CD14-positive monocyte (primary cell): ENCODE measurements around the gene EFCAB13. TPM values are rescaled to one million over a fixed set of nuclear protein-coding genes. Genes with fewer than 3 reads are reported as not detected.

ENCODE experiments used
- DNase-seq, 3 donors: peaks; one replicate each; pipeline ENCODE4 v3.0.0-alpha.2; 2011 to 2022
- H2AFZ ChIP-seq: 2 replicates; pipeline ENCODE4 v1.6.0; 2012; ENCODE audit warnings: mild to moderate bottlenecking, low read depth, low read length, inconsistent platforms; ENCODE audit not compliant: insufficient read depth, poor library complexity, severe bottlenecking
- H3K27ac ChIP-seq, 2 donors: 1 replicate in 1 of 2; 2 replicates in 1 of 2; pipeline ENCODE4 v1.5.1; 2012 to 2013; ENCODE audit warnings: low read length in 2 of 2, control low read depth in 1 of 2, inconsistent platforms in 1 of 2, low read depth in 1 of 2, mild to moderate bottlenecking in 1 of 2
- H3K27me3 ChIP-seq, 2 donors: one replicate each; pipeline versions ENCODE4 v1.6.0 to v1.6.1; 2011 to 2013; ENCODE audit warnings: low read length in 2 of 2; ENCODE audit not compliant: control insufficient read depth in 2 of 2, insufficient read depth in 2 of 2
- H3K36me3 ChIP-seq, 2 donors: replicated peaks in 1 of 2; 1 replicate in 1 of 2; 2 replicates in 1 of 2; pipeline versions ENCODE4 v1.5.1 to v1.6.1; 2012 to 2013; ENCODE audit warnings: low read length in 2 of 2, control low read depth in 1 of 2, inconsistent platforms in 1 of 2, mild to moderate bottlenecking in 1 of 2; ENCODE audit not compliant: insufficient read depth in 2 of 2, control insufficient read depth in 1 of 2
- H3K4me1 ChIP-seq, 2 donors: 1 replicate in 1 of 2; 2 replicates in 1 of 2; pipeline versions ENCODE4 v1.5.1 to v1.6.1; 2012 to 2013; ENCODE audit warnings: low read length in 2 of 2, control low read depth in 1 of 2, inconsistent platforms in 1 of 2, mild to moderate bottlenecking in 1 of 2, moderate library complexity in 1 of 2; ENCODE audit not compliant: insufficient read depth in 2 of 2, control insufficient read depth in 1 of 2
- H3K4me2 ChIP-seq: replicated peaks from 2 replicates; pipeline ENCODE3; 2012; ENCODE audit warnings: low read length, moderate library complexity, mild to moderate bottlenecking; ENCODE audit not compliant: poor library complexity, severe bottlenecking; ENCODE audit errors: extremely low read depth
- H3K4me3 ChIP-seq, 3 experiments: fragments of 200-600 bp in 1 of 3; sonication (generic) in 1 of 3; replicated peaks in 1 of 3; 1 replicate in 2 of 3; 2 replicates in 1 of 3; pipeline ENCODE4 v1.5.1; 2011 to 2013; ENCODE audit warnings: low read length in 3 of 3, mild to moderate bottlenecking in 3 of 3, control low read depth in 2 of 3, low read depth in 2 of 3, inconsistent platforms in 1 of 3, moderate library complexity in 1 of 3
- H3K79me2 ChIP-seq: 2 replicates; pipeline ENCODE4 v1.6.0; 2012; ENCODE audit warnings: mild to moderate bottlenecking, control low read depth, inconsistent platforms, low read length, moderate library complexity; ENCODE audit not compliant: insufficient read depth
- H3K9ac ChIP-seq: 2 replicates; pipeline ENCODE4 v1.6.0; 2017; ENCODE audit warnings: low read length, mild to moderate bottlenecking; ENCODE audit not compliant: insufficient read depth, poor library complexity, severe bottlenecking
- H3K9me3 ChIP-seq, 2 donors: replicated peaks in 1 of 2; 1 replicate in 1 of 2; 2 replicates in 1 of 2; pipeline versions ENCODE4 v1.5.1 to v1.6.1; 2012 to 2013; ENCODE audit warnings: low read length in 2 of 2, control low read depth in 1 of 2; ENCODE audit not compliant: control insufficient read depth in 1 of 2, insufficient read depth in 1 of 2
- H4K20me1 ChIP-seq: 2 replicates; pipeline ENCODE4 v1.6.0; 2012; ENCODE audit warnings: mild to moderate bottlenecking, low read length, control low read depth, moderate library complexity; ENCODE audit not compliant: insufficient read depth
- H3K27ac Mint-ChIP-seq, 7 donors: one replicate each; pipeline ENCODE4 v1.8.0; 2020; ENCODE audit warnings: mild to moderate bottlenecking in 7 of 7, mixed read lengths in 7 of 7, moderate library complexity in 6 of 7, inconsistent platforms in 2 of 7
- H3K27me3 Mint-ChIP-seq, 3 donors: one replicate each; pipeline ENCODE4 v1.8.0; 2021 to 2022; ENCODE audit warnings: low read depth in 3 of 3, mild to moderate bottlenecking in 3 of 3, mixed read lengths in 3 of 3, moderate library complexity in 3 of 3, inconsistent platforms in 1 of 3
- H3K36me3 Mint-ChIP-seq, 2 donors: one replicate each; pipeline ENCODE4 v1.8.0; 2020; ENCODE audit warnings: mixed read lengths in 2 of 2, inconsistent platforms in 1 of 2, mild to moderate bottlenecking in 1 of 2
- H3K4me1 Mint-ChIP-seq: one replicate; pipeline ENCODE4 v1.8.0; 2020; ENCODE audit warnings: mild to moderate bottlenecking, mixed read lengths
- H3K4me3 Mint-ChIP-seq, 2 donors: one replicate each; pipeline ENCODE4 v1.8.0; 2020; ENCODE audit warnings: mild to moderate bottlenecking in 2 of 2, mixed read lengths in 2 of 2, moderate library complexity in 1 of 2
- H3K9me3 Mint-ChIP-seq, 7 donors: one replicate each; pipeline ENCODE4 v1.8.0; 2020 to 2022; ENCODE audit warnings: mixed read lengths in 7 of 7, mild to moderate bottlenecking in 6 of 7, moderate library complexity in 6 of 7, inconsistent platforms in 2 of 7
- WGBS: methylation state at CpG from one replicate; pipeline ENCODE4 v1.1.5; 2013; ENCODE audit warnings: missing lambda C conversion rate; ENCODE audit not compliant: insufficient coverage; 5-methylcytosine and 5-hydroxymethylcytosine counted together
- intact Hi-C, 2 donors: fragments of 100-400 bp; cut with micrococcal nuclease; formaldehyde crosslinking; loops; one replicate each; pipeline versions ENCODE4 v1.15.0 to v1.15.1; 2023
- polyA plus RNA-seq, 3 donors: library from polyadenylated mRNA; depleted of rRNA in 1 of 3; unstranded in 2 of 3; stranded (reverse) in 1 of 3; fragments of 300-500 nt in 2 of 3; fragments of >200 nt in 1 of 3; fragmentation: Illumina TruSeq in 2 of 3; gene quantifications; 1 replicate in 2 of 3; 2 replicates in 1 of 3; pipeline ENCODE4 v1.2.3, GENCODE V29; 2012 to 2021
- TF ChIP-seq, protein P1 (sequence below): fragments of 200-600 bp; IDR thresholded peaks from one replicate; pipeline ENCODE4 v1.8.0; 2022; ENCODE audit warnings: antibody characterized with exemption, mild to moderate bottlenecking

The EFCAB13 gene
- polyA plus RNA-seq, 3 donors = 1.0 to 5.7 (median 3.5) TPM

DNA sequence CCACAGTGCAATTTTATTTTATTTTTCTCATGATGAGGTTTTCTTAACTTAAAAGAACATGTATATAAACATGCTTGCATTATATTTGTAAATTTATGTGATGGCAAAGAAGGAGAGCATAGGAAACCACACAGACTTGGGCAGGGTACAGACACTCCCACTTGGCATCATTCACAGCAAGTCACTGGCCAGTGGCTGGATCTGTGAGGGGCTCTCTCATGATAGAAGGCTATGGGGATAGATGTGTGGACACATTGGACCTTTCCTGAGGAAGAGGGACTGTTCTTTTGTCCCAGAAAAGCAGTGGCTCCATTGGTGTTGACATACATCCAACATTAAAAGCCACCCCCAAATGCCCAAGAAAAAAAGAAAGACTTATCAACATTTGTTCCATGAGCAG is 12.3 kb upstream of the EFCAB13 start:
- Mint-ChIP-seq H3K27ac (no peak overlapping the region), H3K4me1 (no peaks in the 10 kb centered on the region), H3K27me3 (peaks cover 0 to 4% (median 1%) of the 10 kb centered on the region in 3 donors), H3K9me3 (peaks cover 0 to 2% (median 0%) of the 10 kb centered on the region in 7 donors), H3K4me3 (no peak overlapping the region), H3K36me3 (no peaks in the 10 kb centered on the region)
- Histone ChIP-seq H3K4me3 (no peak overlapping the region), H2AFZ (no peak overlapping the region), H3K27ac (no peak overlapping the region), H3K9ac (no peak overlapping the region), H3K27me3 (peaks cover 0 to 2% of the 10 kb centered on the region in 2 donors), H3K4me1 (no peaks in the 10 kb centered on the region), H3K79me2 (no peaks in the 10 kb centered on the region), H3K36me3 (no peaks in the 10 kb centered on the region), H3K9me3 (no peaks in the 10 kb centered on the region), H3K4me2 (no peak overlapping the region), H4K20me1 (no peaks in the 10 kb centered on the region)
- TF ChIP-seq, protein P1, sequence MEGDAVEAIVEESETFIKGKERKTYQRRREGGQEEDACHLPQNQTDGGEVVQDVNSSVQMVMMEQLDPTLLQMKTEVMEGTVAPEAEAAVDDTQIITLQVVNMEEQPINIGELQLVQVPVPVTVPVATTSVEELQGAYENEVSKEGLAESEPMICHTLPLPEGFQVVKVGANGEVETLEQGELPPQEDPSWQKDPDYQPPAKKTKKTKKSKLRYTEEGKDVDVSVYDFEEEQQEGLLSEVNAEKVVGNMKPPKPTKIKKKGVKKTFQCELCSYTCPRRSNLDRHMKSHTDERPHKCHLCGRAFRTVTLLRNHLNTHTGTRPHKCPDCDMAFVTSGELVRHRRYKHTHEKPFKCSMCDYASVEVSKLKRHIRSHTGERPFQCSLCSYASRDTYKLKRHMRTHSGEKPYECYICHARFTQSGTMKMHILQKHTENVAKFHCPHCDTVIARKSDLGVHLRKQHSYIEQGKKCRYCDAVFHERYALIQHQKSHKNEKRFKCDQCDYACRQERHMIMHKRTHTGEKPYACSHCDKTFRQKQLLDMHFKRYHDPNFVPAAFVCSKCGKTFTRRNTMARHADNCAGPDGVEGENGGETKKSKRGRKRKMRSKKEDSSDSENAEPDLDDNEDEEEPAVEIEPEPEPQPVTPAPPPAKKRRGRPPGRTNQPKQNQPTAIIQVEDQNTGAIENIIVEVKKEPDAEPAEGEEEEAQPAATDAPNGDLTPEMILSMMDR = no peak
- DNase-seq = no peak
- intact Hi-C loops = loop anchor here in 1 of 2 donors (5.0 kb wide), 2 partner anchors 54 to 79 kb away; no protein-coding TSS in a partner anchor

DNA sequence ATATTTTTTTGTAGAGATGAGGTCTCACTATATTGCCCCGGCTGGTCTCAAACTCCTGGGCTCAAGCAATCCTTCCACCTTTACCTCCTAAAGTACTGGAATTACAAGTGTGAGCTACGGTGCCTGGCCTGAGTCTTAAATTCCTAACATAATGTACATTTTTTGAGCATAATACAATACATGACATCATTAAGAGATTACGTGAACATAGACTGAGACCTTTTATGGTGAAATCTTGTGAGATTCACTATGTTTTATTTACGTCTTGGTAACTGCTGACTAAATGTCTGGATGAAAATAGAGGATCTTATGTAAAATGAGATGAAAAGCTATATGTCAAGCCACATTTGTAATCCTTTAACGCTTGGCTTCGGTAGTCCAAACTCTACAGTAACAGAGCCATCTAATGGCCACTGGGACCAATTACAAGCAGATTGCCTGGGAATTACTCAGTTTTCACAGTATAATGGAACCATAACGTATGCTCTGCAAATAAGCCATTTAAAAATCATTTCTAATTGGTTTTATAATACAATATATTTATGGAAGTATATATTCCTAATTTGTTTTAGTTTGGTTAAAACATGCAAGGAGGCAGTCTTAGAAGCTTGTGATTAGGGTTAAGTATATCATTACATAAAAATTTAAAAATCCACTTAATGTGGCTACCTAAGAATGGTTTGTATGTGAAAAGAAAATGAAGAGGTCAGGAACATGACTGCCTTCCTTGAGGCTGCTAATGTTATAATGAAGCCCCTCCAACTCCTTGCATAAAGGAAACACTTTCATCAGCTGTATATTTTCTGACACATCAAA is 8.1 kb upstream of the EFCAB13 start:
- intact Hi-C loops = loop anchor here in 1 of 2 donors (2.0 kb wide), 1 partner anchor 87 kb away; no protein-coding TSS in a partner anchor
- no peaks in the 10 kb centered on the region for H4K20me1 ChIP-seq
- Mint-ChIP-seq H3K27ac (no peak overlapping the region), H3K36me3 (no peaks in the 10 kb centered on the region), H3K9me3 (peaks cover 0 to 4% (median 2%) of the 10 kb centered on the region in 7 donors), H3K27me3 (peaks cover 0 to 1% (median 1%) of the 10 kb centered on the region in 3 donors), H3K4me1 (no peaks in the 10 kb centered on the region), H3K4me3 (no peak overlapping the region)
- no peak overlapping the region for H2AFZ ChIP-seq
- H3K9ac ChIP-seq = no peak overlapping the region
- peaks cover 0 to 2% of the 10 kb centered on the region in 2 donors for H3K27me3 ChIP-seq
- H3K4me1 ChIP-seq = no peaks in the 10 kb centered on the region
- H3K9me3 ChIP-seq = peaks cover 0 to under 1% of the 10 kb centered on the region in 2 donors
- WGBS = 33% methylated on average over 3 of the region's 7 CpGs
- H3K36me3 ChIP-seq = no peaks in the 10 kb centered on the region
- no peak overlapping the region for H3K27ac ChIP-seq
- H3K4me2 ChIP-seq = no peak overlapping the region
- H3K4me3 ChIP-seq = no peak overlapping the region
- no peaks in the 10 kb centered on the region for H3K79me2 ChIP-seq
- peak; percentile 52 to 72 (median 68) for DNase-seq
- TF ChIP-seq, protein P1 = peak; percentile 92
